Lower lobe of right lung (tissue), 2 donors: ENCODE measurements around the gene CS. TPM values are rescaled to one million over a fixed set of nuclear protein-coding genes. Genes with fewer than 3 reads are reported as not detected.

ENCODE experiments used
- ATAC-seq, 2 donors: fragments of 200-7000 bp; cut with Tn5 transposase; one replicate each; pipeline ENCODE4 v1.9.1; 2020 to 2022; ENCODE audit warnings: mild to moderate bottlenecking in 2 of 2, moderate library complexity in 2 of 2
- DNase-seq: peaks from one replicate; pipeline ENCODE4 v3.0.0-alpha.2; 2020
- H3K27ac ChIP-seq: fragments of 200-600 bp; one replicate; pipeline ENCODE4 v1.8.0; 2022
- H3K27me3 ChIP-seq: fragments of 200-600 bp; one replicate; pipeline ENCODE4 v1.8.0; 2022; ENCODE audit warnings: low read depth
- H3K36me3 ChIP-seq: fragments of 200-600 bp; one replicate; pipeline ENCODE4 v1.8.0; 2022; ENCODE audit warnings: mild to moderate bottlenecking
- H3K4me1 ChIP-seq: fragments of 200-600 bp; one replicate; pipeline ENCODE4 v1.8.0; 2022
- H3K4me3 ChIP-seq: fragments of 200-600 bp; one replicate; pipeline ENCODE4 v1.8.0; 2022; ENCODE audit warnings: mild to moderate bottlenecking
- H3K9me3 ChIP-seq: fragments of 200-600 bp; one replicate; pipeline ENCODE4 v1.8.0; 2022
- intact Hi-C: fragments of 100-400 bp; cut with DNase I; formaldehyde crosslinking; loops from one replicate; pipeline ENCODE4 v1.11.0; 2022
- total RNA-seq: library from RNA; stranded (reverse); fragmentation: NEBNext Ultra II Directional; extraction: Animal tissue kit (Norgen Biotek cat#: 25700); gene quantifications from one replicate; pipeline ENCODE4 v1.2.1, GENCODE V29; 2021
- TF ChIP-seq, protein P1 (sequence below): fragments of 200-600 bp; IDR thresholded peaks from one replicate; pipeline ENCODE4 v1.8.0; 2022; ENCODE audit warnings: antibody characterized with exemption, mild to moderate bottlenecking
- donor health status: DM: no; HTN: yes; CAD: no; lungs with severe emphysema.

CS gene
- total RNA-seq, 1 donor from 2014 or later, result 175 TPM

DNA sequence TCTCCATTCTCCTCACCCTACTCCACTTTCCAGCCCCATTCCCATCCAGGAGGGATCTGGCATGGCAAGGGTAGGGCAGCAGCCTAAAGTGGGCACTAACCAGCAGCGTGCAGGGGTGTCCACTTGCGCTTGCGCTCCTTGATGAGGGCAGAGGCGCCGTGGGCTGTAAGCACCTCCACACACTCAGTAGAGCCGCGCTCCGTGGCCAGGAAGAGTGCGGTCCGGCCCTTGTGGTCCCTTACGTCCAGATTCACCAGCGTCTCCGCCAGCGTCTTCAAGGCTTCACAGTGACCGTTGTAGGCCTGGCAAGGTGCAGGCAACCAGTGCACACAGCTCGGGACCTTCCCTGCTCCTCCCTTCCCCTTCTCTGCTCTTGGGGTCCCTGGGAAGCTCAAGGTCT lies 52.2 kb downstream of the CS start:
- no peaks in the 10 kb centered on the region for H3K4me1 ChIP-seq
- no peaks in the 10 kb centered on the region for H3K27me3 ChIP-seq
- intact Hi-C loops, result no loop called here
- H3K36me3 ChIP-seq, result peaks cover 100% of the 10 kb centered on the region
- H3K4me3 ChIP-seq, result no peak overlapping the region
- no peak for DNase-seq
- H3K9me3 ChIP-seq, result no peaks in the 10 kb centered on the region
- TF ChIP-seq, protein P1, sequence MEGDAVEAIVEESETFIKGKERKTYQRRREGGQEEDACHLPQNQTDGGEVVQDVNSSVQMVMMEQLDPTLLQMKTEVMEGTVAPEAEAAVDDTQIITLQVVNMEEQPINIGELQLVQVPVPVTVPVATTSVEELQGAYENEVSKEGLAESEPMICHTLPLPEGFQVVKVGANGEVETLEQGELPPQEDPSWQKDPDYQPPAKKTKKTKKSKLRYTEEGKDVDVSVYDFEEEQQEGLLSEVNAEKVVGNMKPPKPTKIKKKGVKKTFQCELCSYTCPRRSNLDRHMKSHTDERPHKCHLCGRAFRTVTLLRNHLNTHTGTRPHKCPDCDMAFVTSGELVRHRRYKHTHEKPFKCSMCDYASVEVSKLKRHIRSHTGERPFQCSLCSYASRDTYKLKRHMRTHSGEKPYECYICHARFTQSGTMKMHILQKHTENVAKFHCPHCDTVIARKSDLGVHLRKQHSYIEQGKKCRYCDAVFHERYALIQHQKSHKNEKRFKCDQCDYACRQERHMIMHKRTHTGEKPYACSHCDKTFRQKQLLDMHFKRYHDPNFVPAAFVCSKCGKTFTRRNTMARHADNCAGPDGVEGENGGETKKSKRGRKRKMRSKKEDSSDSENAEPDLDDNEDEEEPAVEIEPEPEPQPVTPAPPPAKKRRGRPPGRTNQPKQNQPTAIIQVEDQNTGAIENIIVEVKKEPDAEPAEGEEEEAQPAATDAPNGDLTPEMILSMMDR, result no peak
- no peak overlapping the region for H3K27ac ChIP-seq
- ATAC-seq, result peak in 1 of 2 donors; percentile 40

DNA sequence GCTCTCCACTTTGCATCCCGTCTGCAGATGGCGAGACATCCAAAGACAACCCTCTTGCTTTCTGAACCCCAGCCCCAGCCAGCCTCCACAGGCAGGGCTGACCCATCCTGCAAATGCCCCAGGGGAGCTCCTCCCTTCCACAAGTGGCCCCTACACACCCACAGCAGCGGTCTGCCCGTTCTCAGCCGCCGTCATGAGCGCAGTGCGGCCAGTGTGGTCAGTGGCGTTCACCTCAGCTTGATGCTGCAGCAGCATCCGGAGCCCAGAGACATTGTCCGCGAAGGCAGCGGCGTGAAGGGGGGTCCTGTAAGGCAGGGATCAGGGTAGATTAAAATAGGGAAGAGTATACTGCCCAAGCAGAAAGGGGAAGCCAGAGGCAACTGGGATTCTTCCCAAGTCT lies 55.6 kb downstream of the CS start:
- Histone ChIP-seq H3K36me3 (peaks cover 100% of the 10 kb centered on the region), H3K27ac (no peak overlapping the region), H3K27me3 (no peaks in the 10 kb centered on the region), H3K4me1 (no peaks in the 10 kb centered on the region), H3K9me3 (no peaks in the 10 kb centered on the region), H3K4me3 (no peak overlapping the region)
- DNase-seq (no peak), ATAC-seq (no peak)
- intact Hi-C loops, result no loop called here
- TF ChIP-seq, protein P1, result no peak

DNA sequence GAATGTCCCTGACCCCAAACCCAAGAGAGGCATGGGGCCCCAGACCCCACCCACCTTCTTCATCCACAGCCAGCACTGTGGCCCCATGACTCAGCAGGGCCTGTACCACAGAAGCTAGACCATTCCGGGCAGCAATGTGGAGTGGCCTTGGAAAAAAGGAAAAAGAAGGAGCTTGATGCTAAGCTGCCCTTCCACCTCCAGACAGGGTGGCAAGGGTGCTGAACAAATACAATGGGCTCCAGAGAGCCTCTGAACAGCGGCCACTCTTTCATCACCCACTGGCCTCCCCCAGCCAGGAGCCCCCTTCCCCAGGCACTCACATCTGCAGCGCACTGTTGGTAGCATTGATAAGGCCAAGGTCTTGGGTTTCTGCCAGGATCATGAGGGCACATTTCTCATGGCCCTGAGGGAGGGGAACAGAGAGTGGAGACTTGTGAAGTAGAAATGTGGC lies 56.4 kb downstream of the CS start:
- Histone ChIP-seq H3K36me3 (peaks cover 96% of the 10 kb centered on the region), H3K27me3 (no peaks in the 10 kb centered on the region), H3K4me3 (no peak overlapping the region), H3K27ac (no peak overlapping the region), H3K9me3 (no peaks in the 10 kb centered on the region), H3K4me1 (no peaks in the 10 kb centered on the region)
- no peak for DNase-seq
- ATAC-seq, result no peak
- intact Hi-C loops, result no loop called here
- TF ChIP-seq, protein P1, result no peak

DNA sequence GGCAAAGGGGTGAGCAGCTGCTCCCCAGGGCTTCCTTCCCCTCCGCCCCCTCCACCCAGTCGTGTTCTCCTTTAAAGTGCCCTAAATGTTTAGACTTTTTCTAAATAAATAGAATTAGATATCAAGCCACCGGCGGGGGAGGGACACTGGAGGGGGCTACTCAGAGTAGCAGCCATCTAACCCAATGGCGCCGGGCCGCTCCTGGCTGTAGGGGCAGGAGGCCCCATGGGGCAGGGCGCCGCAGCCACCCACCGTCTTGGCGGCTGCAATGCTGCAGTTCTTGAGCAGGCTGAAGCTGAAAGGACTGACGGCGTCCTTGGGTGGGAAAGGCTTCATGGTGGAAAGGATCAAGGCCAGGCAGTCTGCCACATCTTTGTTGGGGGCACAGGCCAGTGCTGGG lies 57.1 kb downstream of the CS start:
- intact Hi-C loops, result no loop called here
- Histone ChIP-seq H3K36me3 (peaks cover 88% of the 10 kb centered on the region), H3K27me3 (no peaks in the 10 kb centered on the region), H3K4me3 (no peak overlapping the region), H3K27ac (no peak overlapping the region), H3K4me1 (no peaks in the 10 kb centered on the region), H3K9me3 (no peaks in the 10 kb centered on the region)
- no peak for ATAC-seq
- TF ChIP-seq, protein P1, result no peak
- DNase-seq, result no peak

DNA sequence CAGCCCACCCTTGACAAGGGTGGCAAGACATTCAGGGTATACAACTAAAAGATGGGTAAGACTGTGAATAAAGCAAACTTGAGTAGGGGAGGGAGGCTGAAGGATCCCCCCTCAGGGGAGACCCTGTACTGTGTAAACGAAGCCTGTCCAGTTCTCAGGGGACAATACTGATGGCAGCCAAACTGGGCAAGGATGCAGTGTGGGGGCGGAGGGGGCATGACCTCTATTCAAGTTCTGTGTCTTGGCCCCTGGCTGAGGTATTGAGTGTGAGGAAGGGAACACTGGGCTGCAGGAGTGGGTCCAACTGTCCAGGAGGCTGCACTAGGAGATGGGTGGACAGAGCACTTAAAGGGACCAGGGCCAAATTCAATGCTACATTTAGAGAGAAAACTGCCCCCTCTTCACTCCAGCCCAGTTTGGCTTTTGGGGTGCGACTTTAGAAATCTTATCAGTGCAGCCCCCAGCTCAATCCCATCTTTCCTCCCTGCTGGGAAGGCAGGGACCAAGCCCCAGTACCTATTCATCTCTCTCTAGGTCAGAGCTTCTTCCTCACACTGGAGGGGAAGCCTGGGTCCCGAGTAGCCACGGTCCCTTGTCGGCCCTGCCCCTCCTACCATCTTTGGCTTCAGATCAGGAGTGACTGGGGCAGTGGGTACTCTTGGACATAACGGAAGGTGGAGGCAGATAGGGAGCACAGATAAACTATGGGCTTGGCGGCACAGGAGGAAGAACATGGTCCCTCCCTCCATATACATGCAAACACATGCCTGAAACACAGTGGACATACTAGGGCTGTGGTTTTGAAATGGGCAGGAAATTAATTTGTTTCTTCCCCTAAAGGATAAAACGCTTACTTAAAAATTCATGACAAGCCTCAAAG lies 58.5 kb downstream of the CS start:
- DNase-seq, result no peak
- peaks cover 82% of the 10 kb centered on the region for H3K36me3 ChIP-seq
- H3K27me3 ChIP-seq, result no peaks in the 10 kb centered on the region
- no peak overlapping the region for H3K4me3 ChIP-seq
- no peaks in the 10 kb centered on the region for H3K4me1 ChIP-seq
- H3K9me3 ChIP-seq, result no peaks in the 10 kb centered on the region
- TF ChIP-seq, protein P1, result no peak
- no peak for ATAC-seq
- intact Hi-C loops, result no loop called here
- no peak overlapping the region for H3K27ac ChIP-seq
